AG09319 (cell line): ENCODE measurements around the gene CUL5.
A peak's percentile ranks its signal among the peaks of the same experiment; 100 is the strongest.

ENCODE experiments used
- DNase-seq: peaks from one replicate; pipeline ENCODE4 v3.0.0-alpha.2; 2010; ENCODE audit warnings: low read depth; ENCODE audit errors: extremely low read depth
- TF ChIP-seq, protein P1 (sequence below): IDR thresholded peaks from 2 replicates; pipeline ENCODE4 v1.5.1; 2011; ENCODE audit warnings: low read depth, mild to moderate bottlenecking, inconsistent platforms, low read length, moderate library complexity

CUL5 gene

DNA sequence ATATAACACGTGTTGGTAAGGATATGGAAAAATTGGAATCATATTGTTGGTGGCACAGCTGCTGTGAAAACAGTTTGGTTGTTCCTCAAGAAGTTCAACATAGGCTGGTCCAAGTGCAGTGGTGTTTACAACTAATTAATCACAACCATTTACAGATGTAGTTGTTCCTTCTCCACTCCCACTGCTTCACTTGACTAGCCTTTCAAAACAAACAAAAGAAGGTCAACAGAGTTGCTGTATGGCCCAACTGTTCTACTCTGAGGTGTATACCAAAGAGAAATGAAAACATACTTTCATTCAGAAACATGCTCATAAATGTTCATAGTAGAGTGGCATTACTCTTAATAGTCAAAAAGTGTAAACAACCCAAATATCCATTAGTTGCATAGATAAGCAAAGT, 76.1 kb downstream of the CUL5 start:
- TF ChIP-seq, protein P1, sequence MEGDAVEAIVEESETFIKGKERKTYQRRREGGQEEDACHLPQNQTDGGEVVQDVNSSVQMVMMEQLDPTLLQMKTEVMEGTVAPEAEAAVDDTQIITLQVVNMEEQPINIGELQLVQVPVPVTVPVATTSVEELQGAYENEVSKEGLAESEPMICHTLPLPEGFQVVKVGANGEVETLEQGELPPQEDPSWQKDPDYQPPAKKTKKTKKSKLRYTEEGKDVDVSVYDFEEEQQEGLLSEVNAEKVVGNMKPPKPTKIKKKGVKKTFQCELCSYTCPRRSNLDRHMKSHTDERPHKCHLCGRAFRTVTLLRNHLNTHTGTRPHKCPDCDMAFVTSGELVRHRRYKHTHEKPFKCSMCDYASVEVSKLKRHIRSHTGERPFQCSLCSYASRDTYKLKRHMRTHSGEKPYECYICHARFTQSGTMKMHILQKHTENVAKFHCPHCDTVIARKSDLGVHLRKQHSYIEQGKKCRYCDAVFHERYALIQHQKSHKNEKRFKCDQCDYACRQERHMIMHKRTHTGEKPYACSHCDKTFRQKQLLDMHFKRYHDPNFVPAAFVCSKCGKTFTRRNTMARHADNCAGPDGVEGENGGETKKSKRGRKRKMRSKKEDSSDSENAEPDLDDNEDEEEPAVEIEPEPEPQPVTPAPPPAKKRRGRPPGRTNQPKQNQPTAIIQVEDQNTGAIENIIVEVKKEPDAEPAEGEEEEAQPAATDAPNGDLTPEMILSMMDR: no peak
- DNase-seq: peak; percentile 16

DNA sequence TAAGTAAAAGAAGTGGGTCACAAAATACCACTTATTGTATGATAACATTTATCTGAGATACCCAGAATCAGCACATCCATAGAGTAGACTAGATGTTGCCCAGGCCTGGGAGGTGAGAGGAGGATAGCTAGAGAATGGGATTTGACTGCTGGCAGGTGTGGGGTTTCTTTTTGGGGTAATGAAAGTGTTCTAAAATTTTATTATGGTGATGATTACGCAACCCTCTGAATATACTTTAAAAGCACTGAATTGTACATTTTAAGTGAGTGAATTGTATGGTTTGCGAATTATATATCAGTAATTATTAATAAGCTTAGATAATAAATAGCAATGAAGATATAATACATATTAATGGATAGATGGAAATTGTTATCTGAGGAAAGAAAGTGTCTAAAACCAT, 77.0 kb downstream of the CUL5 start:
- no peak for DNase-seq
- TF ChIP-seq, protein P1: no peak

DNA sequence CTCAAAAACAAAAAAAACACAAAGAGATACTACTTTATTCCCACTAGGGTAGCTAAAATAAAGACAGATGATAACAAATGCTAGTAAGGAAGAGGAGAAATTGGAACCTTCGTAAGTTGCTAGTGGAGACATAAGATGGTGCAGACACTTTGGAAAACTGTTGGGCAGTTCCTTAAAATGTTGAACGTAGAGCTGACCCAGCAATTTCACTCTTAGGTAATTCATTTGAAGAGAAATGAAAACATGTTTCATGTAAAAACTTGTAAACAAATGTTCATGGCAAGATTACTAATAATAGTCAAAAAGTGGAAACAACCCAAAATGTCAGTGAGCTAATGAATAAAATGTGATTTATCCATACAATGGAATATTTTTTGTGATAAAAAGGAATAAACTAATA, 83.4 kb downstream of the CUL5 start:
- TF ChIP-seq, protein P1: no peak
- no peak for DNase-seq

DNA sequence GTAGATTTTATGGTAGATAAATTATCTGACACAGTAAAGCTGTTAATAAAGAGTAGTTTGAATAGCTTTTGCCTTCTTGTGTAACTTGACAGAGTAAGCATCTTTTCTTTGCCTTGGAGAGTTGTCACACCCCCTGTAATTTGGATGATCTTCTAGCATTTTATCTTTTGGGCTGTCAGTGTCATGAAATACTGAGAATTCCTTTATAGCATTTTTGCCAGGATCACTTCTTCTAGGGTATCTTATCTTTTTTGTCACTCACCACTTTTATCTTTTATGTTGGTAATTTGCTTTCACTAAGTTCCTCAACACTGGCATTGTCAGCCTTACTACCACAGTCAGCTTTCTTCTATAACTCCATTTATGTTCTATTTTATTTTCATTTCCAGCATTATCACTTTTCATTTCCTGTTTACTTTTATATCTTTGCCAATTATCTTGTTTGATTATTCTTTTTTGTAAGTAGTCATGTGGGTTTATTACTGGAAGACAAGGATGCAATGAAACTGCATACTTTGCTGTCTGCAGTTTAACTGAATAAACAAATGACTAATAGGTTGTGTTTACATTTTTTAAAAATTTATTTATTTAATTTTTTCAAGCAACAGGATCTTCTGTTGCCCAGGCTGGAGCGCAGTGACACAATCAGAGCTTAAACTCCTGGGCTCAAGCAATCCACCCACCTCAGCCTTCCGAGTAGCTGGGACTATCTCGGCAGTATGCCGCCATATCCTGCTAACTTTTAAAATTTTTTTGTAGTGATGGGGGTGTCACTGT, 84.6 kb downstream of the CUL5 start:
- TF ChIP-seq, protein P1: no peak
- DNase-seq: peak; percentile 45

DNA sequence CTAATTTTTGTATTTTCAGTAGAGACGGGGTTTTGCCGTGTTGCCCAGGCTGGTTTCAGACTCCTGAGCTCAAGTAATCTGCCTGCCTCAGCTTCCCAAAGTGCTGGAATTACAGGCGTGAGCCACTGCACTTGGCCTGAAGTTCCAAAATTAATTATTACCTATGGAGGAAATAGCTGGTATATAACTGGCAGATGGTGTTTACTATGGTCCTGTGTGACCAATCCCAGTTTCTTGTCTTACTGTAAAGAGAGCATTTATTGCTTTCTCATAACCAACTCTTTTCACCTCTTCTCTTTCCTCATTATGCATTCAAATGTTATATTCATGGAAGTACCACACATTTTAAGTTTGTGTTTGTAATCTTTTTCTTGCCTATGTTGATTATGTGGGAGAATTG, 88.5 kb downstream of the CUL5 start:
- TF ChIP-seq, protein P1: no peak
- no peak for DNase-seq

DNA sequence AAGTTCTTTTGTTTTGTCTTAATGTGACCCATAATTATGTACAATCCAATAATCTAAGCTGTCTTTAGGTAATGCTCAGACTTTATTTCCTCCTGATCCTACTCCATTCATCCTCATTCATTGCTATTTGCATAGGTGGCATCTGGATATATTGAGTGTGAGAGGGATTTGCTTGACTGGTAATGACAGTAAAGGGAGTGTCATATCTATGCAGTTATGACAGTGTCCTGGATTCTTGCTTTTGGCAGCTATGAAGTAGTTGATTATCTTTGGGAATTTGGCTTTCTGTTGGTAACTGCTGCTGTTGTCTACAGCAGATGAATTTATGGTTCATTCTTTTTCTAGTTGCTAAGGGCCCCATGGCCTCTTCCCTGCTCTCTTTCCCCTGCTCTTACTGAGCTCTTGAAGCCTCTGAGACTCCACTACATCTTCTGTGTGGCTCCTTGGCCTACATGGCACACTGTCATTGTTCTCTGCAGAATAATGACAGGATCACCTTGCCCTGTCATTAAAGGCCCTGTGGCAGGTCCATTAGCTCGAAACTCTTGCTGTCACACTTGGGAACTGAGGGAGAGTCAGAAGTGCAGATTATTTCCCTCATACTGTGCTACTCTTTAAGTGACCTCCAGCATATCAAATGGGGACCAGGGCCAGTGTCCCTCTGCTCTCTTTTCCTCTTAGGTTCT, 92.5 kb downstream of the CUL5 start:
- no peak for DNase-seq
- TF ChIP-seq, protein P1: no peak

DNA sequence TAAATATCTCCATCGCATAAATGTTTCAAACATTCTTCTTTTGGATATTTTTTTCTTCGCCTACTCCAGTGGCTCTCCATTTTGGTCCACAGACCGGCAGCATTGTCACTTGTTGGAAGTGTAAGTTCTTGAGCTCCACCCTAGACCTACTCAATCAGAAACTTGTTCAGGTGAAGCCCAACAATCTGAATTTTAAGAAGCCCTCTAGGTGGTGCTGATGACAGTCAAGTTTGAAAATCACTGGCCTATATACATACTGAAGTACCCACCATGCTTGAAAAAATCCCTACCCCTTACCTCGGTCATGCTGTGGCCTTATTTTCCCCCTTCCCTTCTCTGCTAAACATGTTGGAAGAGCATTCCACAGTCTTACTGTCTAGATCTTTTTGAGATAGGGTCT, 102.4 kb downstream of the CUL5 start:
- DNase-seq: no peak
- TF ChIP-seq, protein P1: no peak
